ENCODE measurements around the gene HDAC9. TPM values are rescaled to one million over a fixed set of nuclear protein-coding genes. Genes with fewer than 3 reads are reported as not detected.
A peak's percentile ranks its signal among the peaks of the same experiment; 100 is the strongest.

HDAC9 gene
- polyA plus RNA-seq, 1 of the 3 experiments (the other 2 are of a cell fraction), result 11.6 TPM

- Histone ChIP-seq H3K4me2 (peak overlapping the region; percentile 82), H3K4me1 (ENCODE audit: control insufficient read depth in 1 of 2, insufficient read depth in 2 of 2, low read depth in 1 of 2, low read length in 1 of 2) (peaks cover 14 to 57% of the 10 kb centered on the region in 2 experiments; a peak in 3 of 4 replicates), H3K9me2 (no peaks in the 10 kb centered on the region), H3K4me3 (ENCODE audit: low read depth in 2 of 2, low read length in 1 of 2) (peak overlapping the region; percentile 63 to 67; a peak in 3 of 4 replicates), H3K27me3 (ENCODE audit: insufficient read depth) (no peaks in the 10 kb centered on the region), H3F3A (replicated peaks; ENCODE audit: insufficient read depth) (peaks cover 19% of the 10 kb centered on the region), H3K9ac (no peak overlapping the region), H3K27ac (ENCODE audit: low read depth in 2 of 2, low read length in 1 of 2) (peak overlapping the region in 1 of 2 experiments; percentile 100; a peak in 2 of 4 replicates), H3K36me3 (replicated peaks in 1 of 2; ENCODE audit: control insufficient read depth in 1 of 2, insufficient read depth in 2 of 2, low read length in 1 of 2) (peaks cover 0 to 6% of the 10 kb centered on the region in 2 experiments), H3K79me2 (ENCODE audit: insufficient read depth) (peaks cover 24% of the 10 kb centered on the region), H4K20me1 (ENCODE audit: insufficient read depth) (no peaks in the 10 kb centered on the region), H2AFZ (ENCODE audit: low read depth) (no peak overlapping the region), H3K9me3 (no peaks in the 10 kb centered on the region)
- 44% methylated on average over 2 of the region's 2 CpGs for WGBS (ENCODE audit: low lambda C conversion rate)
- ChIA-PET POLR2A (interaction anchor here (0.9 to 1.4 kb wide), 2 partner anchors 8 to 619 kb away, joined by 3 read pairs; partner anchors contain the start of gene TWIST1), CTCF (interaction anchor here (0.9 to 7.3 kb wide), 11 partner anchors 8 to 345 kb away, joined by 3 to 52 read pairs (median 3); no protein-coding TSS in a partner anchor)
- no peak for DNase-seq
- TF ChIP-seq NFIC (IDR thresholded peaks at IDR 0.05; ENCODE audit: borderline replicate concordance) (no peak), RAD21 (IDR thresholded peaks at IDR 0.05; ENCODE audit: low read length) (peak; percentile 18; the same call in 1 of the 2 replicates), JUND (IDR thresholded peaks at IDR 0.05) (no peak), RCOR1 (IDR thresholded peaks at IDR 0.05; ENCODE audit: low read length) (peak; percentile 22; the same call in 1 of the 2 replicates)
Observed at GRCh38 chr7:18498341-18498740, 2.8 kb downstream of the HDAC9 start.

GRCh38 chr7:18499407-18500177 lies 4.0 kb downstream of the HDAC9 start:
- Histone ChIP-seq H3F3A (replicated peaks; ENCODE audit: insufficient read depth) (peaks cover 26% of the 10 kb centered on the region), H3K4me2 (0 out of 2 replicates have a peak overlapping the region, but pooled peaks have one; percentile 7), H3K9me2 (no peaks in the 10 kb centered on the region), H3K9me3 (no peaks in the 10 kb centered on the region), H3K27ac (ENCODE audit: low read depth in 2 of 2, low read length in 1 of 2) (peak overlapping the region in 1 of 2 experiments; percentile 64; a peak in 2 of 4 replicates), H4K20me1 (ENCODE audit: insufficient read depth) (no peaks in the 10 kb centered on the region), H3K4me3 (ENCODE audit: low read depth in 2 of 2, low read length in 1 of 2) (peak overlapping the region in 1 of 2 experiments; percentile 67; a peak in 1 of 4 replicates), H3K27me3 (ENCODE audit: insufficient read depth) (no peaks in the 10 kb centered on the region), H3K4me1 (ENCODE audit: control insufficient read depth in 1 of 2, insufficient read depth in 2 of 2, low read depth in 1 of 2, low read length in 1 of 2) (peaks cover 14 to 48% of the 10 kb centered on the region in 2 experiments; a peak in 3 of 4 replicates), H2AFZ (ENCODE audit: low read depth) (no peak overlapping the region), H3K36me3 (replicated peaks in 1 of 2; ENCODE audit: control insufficient read depth in 1 of 2, insufficient read depth in 2 of 2, low read length in 1 of 2) (peaks cover 0 to 7% of the 10 kb centered on the region in 2 experiments), H3K9ac (no peak overlapping the region), H3K79me2 (ENCODE audit: insufficient read depth) (peaks cover 24% of the 10 kb centered on the region)
- WGBS (ENCODE audit: low lambda C conversion rate), result 29% methylated on average over 2 of the region's 2 CpGs
- POLR2A ChIA-PET, result no interaction called here
- CTCF ChIA-PET, result interaction anchor here (0.6 to 7.3 kb wide), 7 partner anchors 10 to 542 kb away, joined by 3 to 52 read pairs (median 3); no protein-coding TSS in a partner anchor
- TF ChIP-seq TCF12 (IDR thresholded peaks at IDR 0.05) (peak; percentile 36), PBX3 (IDR thresholded peaks at IDR 0.05) (no peak), GATA2 (CRISPR knock-in tag; IDR thresholded peaks at IDR 0.05) (peak; percentile 69), FOXM1 (IDR thresholded peaks at IDR 0.05; ENCODE audit: low read depth) (no peak), MXI1 (IDR thresholded peaks at IDR 0.05; ENCODE audit: low read depth, low read length) (peak; percentile 39; the same call in 1 of the 2 replicates), RCOR1 (IDR thresholded peaks at IDR 0.05; ENCODE audit: low read length) (peak; percentile 82; the same call in 1 of the 2 replicates), EP300 (IDR thresholded peaks at IDR 0.05; ENCODE audit: borderline replicate concordance in 1 of 2, low read depth in 1 of 2, low read length in 1 of 2) (peak in 1 of 2 experiments; percentile 55; a peak in 1 of 4 replicates)
- no peak for DNase-seq

Data from SK-N-SH (cell line).